H1 (cell line): ENCODE data around the gene FPR2. TPM values are rescaled to one million over a fixed set of nuclear protein-coding genes. Genes with fewer than 3 reads are reported as not detected.
A peak's percentile ranks its signal among the peaks of the same experiment; 100 is the strongest.

ENCODE experiments used
- CTCF ChIA-PET: fragments of 300-600 bp; sonication (Branson Sonifier 250); formaldehyde crosslinking; loops from one replicate; lab custom pipeline; 2021; ENCODE audit not compliant: partially characterized antibody; lab: Charles Lee
- POLR2A ChIA-PET: fragments of 300-600 bp; sonication (Branson Sonifier 250); formaldehyde crosslinking; loops from one replicate; lab custom pipeline; 2021; ENCODE audit warnings: inconsistent platforms; ENCODE audit not compliant: partially characterized antibody; lab: Charles Lee
- DNase-seq, 2 experiments: peaks; one replicate each; pipeline versions ENCODE4 v3.0.0 to v3.0.0-alpha.2; 2010 to 2022; ENCODE audit warnings: low spot score in 2 of 2, low read depth in 1 of 2, mixed read lengths in 1 of 2
- FAIRE-seq: peaks from 2 replicates; lab custom pipeline; 2011; peaks lifted over from hg19 to GRCh38; lab: Jason Lieb, UNC
- H2AFZ ChIP-seq: 2 replicates; pipeline ENCODE4 v1.8.1; 2012; ENCODE audit warnings: low read length, inconsistent platforms
- H2AK5ac ChIP-seq: 2 replicates; pipeline ENCODE4 v1.6.1; 2013; ENCODE audit warnings: low read depth, low read length
- H2BK120ac ChIP-seq: replicated peaks from 2 replicates; pipeline ENCODE3; 2013; ENCODE audit warnings: low read depth, low read length, inconsistent platforms
- H2BK12ac ChIP-seq: 2 replicates; pipeline ENCODE4 v1.6.1; 2013; ENCODE audit warnings: low read depth, low read length
- H2BK15ac ChIP-seq: 2 replicates; pipeline ENCODE4 v1.6.1; 2013; ENCODE audit warnings: low read length
- H2BK20ac ChIP-seq: 2 replicates; pipeline ENCODE4 v1.6.1; 2013; ENCODE audit warnings: low read length
- H2BK5ac ChIP-seq: 2 replicates; pipeline ENCODE4 v1.6.1; 2013; ENCODE audit warnings: low read depth, low read length
- H3K14ac ChIP-seq: 2 replicates; pipeline ENCODE4 v1.6.1; 2013; ENCODE audit warnings: inconsistent platforms; ENCODE audit not compliant: insufficient read length
- H3K18ac ChIP-seq: 2 replicates; pipeline ENCODE4 v1.6.1; 2013; ENCODE audit warnings: low read length; ENCODE audit errors: extremely low read depth
- H3K23ac ChIP-seq: 2 replicates; pipeline ENCODE4 v1.6.1; 2013; ENCODE audit warnings: inconsistent platforms; ENCODE audit not compliant: insufficient read length
- H3K23me2 ChIP-seq: 2 replicates; pipeline ENCODE4 v1.6.1; 2013; ENCODE audit warnings: low read depth, low read length
- H3K27ac ChIP-seq: 2 replicates; pipeline ENCODE4 v1.6.1; 2011; ENCODE audit warnings: low read depth, low read length, inconsistent platforms
- H3K27me3 ChIP-seq, 4 experiments: replicated peaks in 1 of 4; 1 replicate in 1 of 4; 2 replicates in 3 of 4; pipeline versions ENCODE4 v1.6.1 to v1.8.1; 2011 to 2013; ENCODE audit warnings: low read length in 3 of 4, mild to moderate bottlenecking in 3 of 4, inconsistent platforms in 2 of 4, mixed read lengths in 2 of 4, moderate library complexity in 1 of 4; ENCODE audit not compliant: control insufficient read depth in 3 of 4, insufficient read depth in 3 of 4; ENCODE audit errors: extremely low read depth in 1 of 4
- H3K36me3 ChIP-seq, 4 experiments: 2 replicates each; pipeline versions ENCODE4 v1.6.1 to v1.8.1; 2011 to 2013; ENCODE audit warnings: mild to moderate bottlenecking in 4 of 4, low read length in 3 of 4, moderate library complexity in 2 of 4, control low read depth in 1 of 4, inconsistent platforms in 1 of 4; ENCODE audit not compliant: insufficient read depth in 4 of 4, control insufficient read depth in 2 of 4
- H3K4ac ChIP-seq: replicated peaks from 2 replicates; pipeline ENCODE3; 2013; ENCODE audit warnings: low read length, low read depth, mixed read lengths, inconsistent platforms; ENCODE audit not compliant: insufficient read length
- H3K4me1 ChIP-seq, 4 experiments: replicated peaks in 1 of 4; 1 replicate in 1 of 4; 2 replicates in 3 of 4; pipeline versions ENCODE4 v1.6.1 to v1.8.1; 2011 to 2013; ENCODE audit warnings: low read length in 3 of 4, inconsistent platforms in 2 of 4, mixed read lengths in 1 of 4; ENCODE audit not compliant: insufficient read depth in 4 of 4, control insufficient read depth in 3 of 4
- H3K4me2 ChIP-seq, 2 experiments: 2 replicates each; pipeline versions ENCODE4 v1.6.1 to v1.8.1; 2011 to 2013; ENCODE audit warnings: low read depth in 2 of 2, low read length in 2 of 2, control low read depth in 1 of 2, inconsistent platforms in 1 of 2, mild to moderate bottlenecking in 1 of 2; ENCODE audit not compliant: insufficient read depth in 1 of 2
- H3K4me3 ChIP-seq, 4 experiments: fragments of 200-600, 300-600 bp in 1 of 4; sonication (generic), shearing (Covaris generic), sonication (Bioruptor Twin) in 1 of 4; 2 replicates each; pipeline versions ENCODE4 v1.5.1 to v1.8.1; 2011 to 2016; ENCODE audit warnings: low read length in 4 of 4, low read depth in 3 of 4, control low read depth in 2 of 4, inconsistent platforms in 2 of 4, mild to moderate bottlenecking in 2 of 4, mixed read lengths in 1 of 4, moderate library complexity in 1 of 4; ENCODE audit not compliant: insufficient read depth in 2 of 4; ENCODE audit errors: extremely low read depth in 1 of 4
- H3K56ac ChIP-seq: replicated peaks from 2 replicates; pipeline ENCODE3; 2013; ENCODE audit warnings: low read depth, mild to moderate bottlenecking, mixed read lengths, low read length, inconsistent platforms; ENCODE audit not compliant: insufficient read length
- H3K79me1 ChIP-seq: 2 replicates; pipeline ENCODE4 v1.6.1; 2013; ENCODE audit warnings: low read depth, low read length, control low read depth
- H3K79me2 ChIP-seq, 2 experiments: 2 replicates each; pipeline versions ENCODE4 v1.6.1 to v1.8.1; 2012 to 2013; ENCODE audit warnings: low read length in 2 of 2, mild to moderate bottlenecking in 2 of 2, inconsistent platforms in 1 of 2; ENCODE audit not compliant: insufficient read depth in 2 of 2, control insufficient read depth in 1 of 2
- H3K9ac ChIP-seq, 4 experiments: replicated peaks in 1 of 4; 1 replicate in 1 of 4; 2 replicates in 3 of 4; pipeline versions ENCODE4 v1.6.1 to v1.8.1; 2011 to 2013; ENCODE audit warnings: low read depth in 3 of 4, low read length in 3 of 4, control low read depth in 2 of 4, mild to moderate bottlenecking in 2 of 4, moderate library complexity in 2 of 4, inconsistent platforms in 1 of 4; ENCODE audit errors: extremely low read depth in 1 of 4
- H3K9me3 ChIP-seq, 2 experiments: 2 replicates each; pipeline versions ENCODE4 v1.6.1 to v1.8.1; 2012 to 2013; ENCODE audit warnings: mild to moderate bottlenecking in 2 of 2, moderate library complexity in 2 of 2, control low read depth in 1 of 2, inconsistent platforms in 1 of 2, low read depth in 1 of 2, low read length in 1 of 2, mixed read lengths in 1 of 2; ENCODE audit not compliant: insufficient read depth in 2 of 2
- H4K20me1 ChIP-seq, 2 experiments: replicated peaks in 1 of 2; 2 replicates each; pipeline versions ENCODE3 to v1.8.1; 2011 to 2013; ENCODE audit warnings: inconsistent platforms in 2 of 2, low read length in 2 of 2, mild to moderate bottlenecking in 1 of 2; ENCODE audit not compliant: insufficient read depth in 2 of 2, control insufficient read depth in 1 of 2
- H4K5ac ChIP-seq: 2 replicates; pipeline ENCODE4 v1.6.1; 2013; ENCODE audit warnings: low read length, low read depth, mixed read lengths, inconsistent platforms; ENCODE audit not compliant: insufficient read length
- H4K8ac ChIP-seq: 2 replicates; pipeline ENCODE4 v1.8.0; 2013; ENCODE audit warnings: mild to moderate bottlenecking, moderate library complexity, low read length, inconsistent platforms; ENCODE audit not compliant: insufficient read depth; ENCODE audit errors: extremely low read depth
- H4K91ac ChIP-seq: replicated peaks from 2 replicates; pipeline ENCODE3; 2013; ENCODE audit warnings: low read length, mixed read lengths, inconsistent platforms; ENCODE audit not compliant: insufficient read length
- ASH2L ChIP-seq: fragments of 200-600, 300-600 bp; sonication (generic); IDR thresholded peaks from one replicate; pipeline ENCODE4 v1.7.1; 2017; ENCODE audit warnings: low read length
- CBX8 ChIP-seq: fragments of 300-800, 300-1000 bp; sonication (generic); IDR thresholded peaks from 2 replicates; pipeline ENCODE4 v1.7.1; 2016; ENCODE audit warnings: low read depth, low read length, borderline replicate concordance
- CEBPB ChIP-seq: IDR thresholded peaks from 2 replicates; pipeline ENCODE4 v1.6.1; 2012; ENCODE audit warnings: low read depth, low read length
- KDM4A ChIP-seq: IDR thresholded peaks from one replicate; pipeline ENCODE4 v1.7.1; 2012; ENCODE audit warnings: low read depth, mild to moderate bottlenecking, moderate library complexity, low read length, inconsistent platforms; ENCODE audit not compliant: severe bottlenecking
- POU5F1 ChIP-seq: IDR thresholded peaks from 2 replicates; pipeline ENCODE4 v1.6.1; 2011; ENCODE audit warnings: low read depth, mild to moderate bottlenecking, low read length, moderate library complexity
- RBBP5 ChIP-seq: IDR thresholded peaks from 2 replicates; pipeline ENCODE4 v1.7.1; 2012; ENCODE audit warnings: low read depth, mild to moderate bottlenecking, inconsistent platforms, low read length, moderate library complexity, borderline replicate concordance
- SIN3A ChIP-seq, 2 experiments: IDR thresholded peaks in 1 of 2; conservative IDR thresholded peaks in 1 of 2; 2 replicates each; pipeline ENCODE4 v1.6.1; 2011 to 2012; ENCODE audit warnings: low read length in 2 of 2, improper control_type of control experiment in 1 of 2, low read depth in 1 of 2, mild to moderate bottlenecking in 1 of 2
- SP1 ChIP-seq: IDR thresholded peaks from 2 replicates; pipeline ENCODE4 v1.6.1; 2011; ENCODE audit warnings: low read depth, low read length
- SP2 ChIP-seq: IDR thresholded peaks from 2 replicates; pipeline ENCODE4 v1.6.1; 2012; ENCODE audit warnings: mild to moderate bottlenecking, low read length, inconsistent platforms
- SP4 ChIP-seq: IDR thresholded peaks from 2 replicates; pipeline ENCODE4 v1.6.1; 2012; ENCODE audit warnings: low read length, inconsistent platforms
- ZNF274 ChIP-seq: IDR thresholded peaks from 2 replicates; pipeline ENCODE4 v1.7.0; 2012; ENCODE audit warnings: low read length, borderline replicate concordance; ENCODE audit errors: extremely low read depth
- WGBS, 2 experiments: shearing (Covaris generic) in 1 of 2; methylation state at CpG; one replicate each; pipeline versions ENCODE4 v1.1.6 to v1.1.7; 2013 to 2015; ENCODE audit warnings: low lambda C conversion rate in 2 of 2, mixed read lengths in 2 of 2, inconsistent platforms in 1 of 2, low coverage in 1 of 2, missing lambda C conversion rate in 1 of 2; ENCODE audit not compliant: insufficient replicate concordance in 2 of 2, insufficient coverage in 1 of 2, insufficient read length in 1 of 2; ENCODE audit errors: extremely low coverage in 1 of 2, missing lambda C conversion rate in 1 of 2; 5-methylcytosine and 5-hydroxymethylcytosine counted together
- polyA plus RNA-seq, 7 experiments: library from polyadenylated mRNA; depleted of rRNA in 3 of 7; stranded (reverse) in 5 of 7; unstranded in 2 of 7; fragments of >200 nt in 5 of 7; fragments of 200-250 nt in 2 of 7; gene quantifications; 1 replicate in 5 of 7; 2 replicates in 1 of 7; 4 replicates in 1 of 7; pipeline versions ENCODE4 v1.2.1 to v1.2.3, GENCODE V29; 2011 to 2013; ENCODE audit warnings: missing spikeins in 2 of 7, mixed read lengths in 2 of 7
- total RNA-seq: library from RNA; stranded (reverse); fragmentation: NEBNext Ultra II Directional; extraction: Animal tissue kit (Norgen Biotek cat#: 25700); gene quantifications from 2 replicates; pipeline ENCODE4 v1.2.1, GENCODE V29; 2021
- TF ChIP-seq, protein P1 (sequence below): IDR thresholded peaks from 2 replicates; pipeline ENCODE4 v1.6.1; 2012; ENCODE audit warnings: inconsistent platforms

FPR2 gene
- total and polyA plus RNA-seq, 2 of the 8 experiments (the other 6 are each of a cell fraction or from before 2014, with no cell fraction given) = 0.17 TPM; not detected in 1

DNA sequence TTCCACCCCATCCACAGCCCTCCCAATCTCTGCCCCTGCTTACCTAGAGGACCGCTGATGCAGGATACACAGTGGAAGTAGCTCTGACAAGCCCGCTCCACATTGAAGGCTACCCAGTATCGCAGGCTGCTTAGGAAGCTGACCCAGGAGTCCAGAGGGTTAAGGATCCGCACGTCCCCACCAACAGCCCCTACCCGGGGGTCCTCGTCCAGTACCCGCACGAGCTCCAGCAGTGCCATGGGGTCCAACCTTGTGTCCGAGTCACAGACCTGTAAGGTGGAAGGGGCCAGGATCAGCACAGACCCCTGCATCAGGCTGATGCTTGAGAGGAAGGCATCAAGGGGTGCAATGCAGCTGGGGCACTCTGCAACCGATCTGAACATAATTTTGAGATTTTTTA lies 44.1 kb upstream of the FPR2 start:
- no peak overlapping the region for H3K9ac ChIP-seq
- H3K56ac ChIP-seq = peak overlapping the region; percentile 44
- H2AFZ ChIP-seq = no peak overlapping the region
- no peak overlapping the region for H3K23ac ChIP-seq
- peaks cover 9 to 29% (median 18%) of the 10 kb centered on the region in 4 experiments for H3K27me3 ChIP-seq
- no peak overlapping the region for H2BK20ac ChIP-seq
- no peak overlapping the region for H4K91ac ChIP-seq
- ChIA-PET POLR2A (interaction anchor here (0.9 kb wide), 1 partner anchor 172 kb away, joined by 3 read pairs; no protein-coding TSS in a partner anchor), CTCF (interaction anchor here (1.0 to 1.2 kb wide), 2 partner anchors 14 to 62 kb away, joined by 4 to 5 read pairs; no protein-coding TSS in a partner anchor)
- DNase-seq (no peak), FAIRE-seq (no peak)
- no peak overlapping the region for H4K5ac ChIP-seq
- no peak overlapping the region for H3K18ac ChIP-seq
- no peaks in the 10 kb centered on the region for H4K20me1 ChIP-seq
- H2AK5ac ChIP-seq = no peak overlapping the region
- no peak overlapping the region for H3K4me3 ChIP-seq
- no peaks in the 10 kb centered on the region for H3K79me1 ChIP-seq
- no peak overlapping the region for H3K27ac ChIP-seq
- 0 out of 7 replicates have a peak, but pooled peaks cover 0 to 2% (median under 1%) of the 10 kb centered on the region in 4 experiments for H3K4me1 ChIP-seq
- no peaks in the 10 kb centered on the region for H3K9me3 ChIP-seq
- 86% methylated on average over 11 of the region's 11 CpGs; no CpG with 5 or more reads in 1 of the 2 experiments for WGBS, 2 experiments
- no peak overlapping the region for H3K4ac ChIP-seq
- no peak overlapping the region for H2BK120ac ChIP-seq
- no peak overlapping the region for H4K8ac ChIP-seq
- H2BK12ac ChIP-seq = no peak overlapping the region
- no peaks in the 10 kb centered on the region for H3K36me3 ChIP-seq
- no peak overlapping the region for H3K14ac ChIP-seq
- H3K23me2 ChIP-seq = peaks cover 10% of the 10 kb centered on the region; the same call in 1 of the 2 replicates
- H2BK15ac ChIP-seq = no peak overlapping the region
- H2BK5ac ChIP-seq = no peak overlapping the region
- no peak overlapping the region for H3K4me2 ChIP-seq
- no peaks in the 10 kb centered on the region for H3K79me2 ChIP-seq
- TF ChIP-seq POU5F1 (no peak), ASH2L (no peak), SP4 (no peak), ZNF274 (no peak), KDM4A (no peak), SP1 (no peak), CBX8 (no peak), SP2 (no peak), CEBPB (no peak), SIN3A (conservative IDR thresholded peaks at IDR 0.05 in 1 of 2, IDR thresholded peaks at IDR 0.05 in 1 of 2; ENCODE audit: low read depth in 1 of 2, low read length in 2 of 2) (no peak), RBBP5 (no peak)
- TF ChIP-seq, protein P1, sequence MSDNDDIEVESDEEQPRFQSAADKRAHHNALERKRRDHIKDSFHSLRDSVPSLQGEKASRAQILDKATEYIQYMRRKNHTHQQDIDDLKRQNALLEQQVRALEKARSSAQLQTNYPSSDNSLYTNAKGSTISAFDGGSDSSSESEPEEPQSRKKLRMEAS = no peak
